GM19240 (cell line): ENCODE results near the gene ITIH5.
"Not testable (repeated sequence)": the region's sequence is repeated elsewhere in the genome, so short reads cannot be mapped to it uniquely, and the experiment has no call there.

Experiments used
- DNase-seq: peaks from one replicate; pipeline ENCODE4 v3.0.0; 2011; ENCODE audit warnings: low spot score; ENCODE audit not compliant: insufficient read length

ITIH5 gene

GRCh38 chr10:7687228-7687907 is 20.6 kb upstream of the ITIH5 start:
- peak; percentile 79 for DNase-seq

GRCh38 chr10:7686351-7687171 is 19.8 kb upstream of the ITIH5 start:
- no peak for DNase-seq

GRCh38 chr10:7680078-7680477 is 13.3 kb upstream of the ITIH5 start:
- not testable (repeated sequence) for DNase-seq

GRCh38 chr10:7679256-7679655 is 12.5 kb upstream of the ITIH5 start:
- DNase-seq, result no peak

GRCh38 chr10:7672341-7673134 is 5.8 kb upstream of the ITIH5 start:
- DNase-seq, result no peak

- no peak for DNase-seq
Measured at GRCh38 chr10:7670157-7670556, 3.4 kb upstream of the ITIH5 start.

GRCh38 chr10:7667262-7668141 is 736 bp upstream of the ITIH5 start:
- no peak for DNase-seq

GRCh38 chr10:7665767-7666166 is 999 bp downstream of the ITIH5 start:
- no peak for DNase-seq

- no peak for DNase-seq
Measured at GRCh38 chr10:7664707-7665106, 2.1 kb downstream of the ITIH5 start.

- no peak for DNase-seq
Measured at GRCh38 chr10:7662522-7662921, 4.2 kb downstream of the ITIH5 start.

GRCh38 chr10:7659560-7659959 is 7.2 kb downstream of the ITIH5 start:
- DNase-seq, result no peak

GRCh38 chr10:7657552-7657951 is 9.2 kb downstream of the ITIH5 start:
- no peak for DNase-seq

GRCh38 chr10:7657079-7657478 is 9.7 kb downstream of the ITIH5 start:
- DNase-seq, result not testable (repeated sequence)

- no peak for DNase-seq
Measured at GRCh38 chr10:7651853-7652470, 14.8 kb downstream of the ITIH5 start.

- no peak for DNase-seq
Measured at GRCh38 chr10:7649673-7650300, 17.0 kb downstream of the ITIH5 start.

GRCh38 chr10:7647062-7647664 is 19.6 kb downstream of the ITIH5 start:
- no peak for DNase-seq

GRCh38 chr10:7642491-7643011 is 24.2 kb downstream of the ITIH5 start:
- no peak for DNase-seq

GRCh38 chr10:7635408-7636125 is 31.2 kb downstream of the ITIH5 start:
- no peak for DNase-seq
